SW480 (cell line): ENCODE data around the gene LDLRAD3.

ENCODE experiments used
- DNase-seq: peaks from one replicate; pipeline ENCODE4 v3.0.0-alpha.2; 2016; ENCODE audit warnings: low spot score

Gene LDLRAD3

DNA sequence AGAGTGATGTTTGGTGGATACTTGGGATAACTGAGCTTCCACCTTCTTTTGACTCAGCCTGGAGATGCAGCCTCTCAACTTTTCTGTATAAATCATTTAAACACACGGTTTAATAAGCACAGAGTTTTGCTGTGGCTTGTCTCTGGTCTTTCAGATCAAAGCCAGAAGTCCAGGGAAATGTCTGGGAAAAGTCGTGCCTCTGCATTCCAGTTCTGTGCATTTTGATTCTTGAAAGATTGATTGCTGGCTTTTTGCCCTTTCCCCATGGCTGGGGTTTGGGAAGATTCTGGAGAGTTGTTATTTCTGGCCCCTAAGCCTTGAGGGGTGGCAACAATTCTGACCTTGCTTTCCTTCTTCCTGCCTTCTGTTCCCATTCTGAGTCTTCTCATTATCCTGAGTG, 191.2 kb downstream of the LDLRAD3 start:
- DNase-seq, result no peak

DNA sequence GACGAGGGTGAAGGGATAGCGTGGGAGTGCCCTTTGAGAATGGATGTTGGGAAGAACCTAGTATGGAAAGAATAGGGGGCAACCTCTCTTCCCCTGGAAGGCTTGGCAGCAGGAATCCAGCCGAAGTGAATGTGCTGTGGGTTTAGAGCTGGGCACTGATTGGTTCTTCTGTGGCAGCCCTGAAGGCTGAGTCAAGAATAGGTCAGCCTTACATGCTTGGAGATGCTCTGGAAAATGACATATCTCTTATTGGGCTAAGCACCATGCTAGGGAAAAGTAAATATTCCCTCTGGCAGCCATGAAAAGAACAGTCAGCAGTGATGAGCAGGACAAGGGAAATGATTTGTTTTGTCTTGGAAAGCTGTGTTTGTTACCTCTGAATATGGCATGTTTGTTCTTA, 195.9 kb downstream of the LDLRAD3 start:
- no peak for DNase-seq

DNA sequence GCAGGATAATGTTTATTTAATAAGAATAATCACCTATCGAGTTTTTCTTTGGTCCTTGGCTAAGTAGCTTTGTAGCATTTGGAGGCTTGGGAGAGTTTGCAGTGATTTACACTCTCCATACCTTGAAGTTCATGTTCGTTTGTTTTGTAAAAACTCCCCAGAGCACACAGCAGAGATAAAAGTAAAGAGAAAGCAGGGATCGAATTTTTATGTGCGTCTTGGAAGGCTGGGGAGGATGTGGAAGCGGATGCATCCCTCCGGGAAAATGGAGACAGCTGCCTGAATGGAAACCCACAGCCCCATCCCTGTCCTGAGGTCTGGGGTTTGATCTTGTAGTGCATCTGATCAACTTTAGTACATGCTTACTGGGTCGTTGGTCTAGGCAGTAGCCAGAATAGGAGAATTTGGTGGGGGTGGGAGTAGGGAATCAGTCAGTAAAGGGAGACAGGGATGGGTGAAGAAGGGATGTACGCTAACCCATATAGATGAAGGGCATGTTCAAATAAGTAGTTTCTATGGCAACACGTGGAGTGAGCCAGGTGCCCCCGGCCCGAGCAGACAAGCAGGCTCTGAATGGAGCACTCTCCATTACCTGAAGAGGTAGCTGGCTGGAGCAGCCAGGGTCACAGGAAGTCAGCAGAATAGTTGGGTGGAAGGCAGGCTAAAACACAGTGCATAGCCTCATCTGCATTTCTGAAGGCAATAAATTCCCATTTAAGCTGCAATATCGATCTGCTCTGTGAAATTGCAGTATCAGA, 197.5 kb downstream of the LDLRAD3 start:
- DNase-seq, result no peak

DNA sequence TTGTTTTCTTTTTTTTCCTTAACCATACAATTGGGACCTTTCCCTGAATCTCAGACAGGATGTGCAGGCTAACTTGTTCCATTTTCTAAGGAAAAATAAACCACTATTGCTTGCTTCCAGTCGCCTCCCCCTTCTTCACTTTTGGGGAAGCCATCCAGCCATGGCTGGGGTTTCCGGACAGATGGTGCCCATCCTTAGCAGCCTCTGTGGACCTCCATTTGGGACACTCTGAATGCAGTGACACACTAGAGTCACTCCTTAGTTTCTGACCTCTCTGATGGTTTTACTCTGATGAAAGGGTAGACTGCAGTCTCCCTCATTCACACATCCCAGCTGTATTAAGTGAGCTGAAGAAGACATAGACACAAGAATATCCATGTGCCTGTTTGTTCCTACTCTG, 198.1 kb downstream of the LDLRAD3 start:
- no peak for DNase-seq

DNA sequence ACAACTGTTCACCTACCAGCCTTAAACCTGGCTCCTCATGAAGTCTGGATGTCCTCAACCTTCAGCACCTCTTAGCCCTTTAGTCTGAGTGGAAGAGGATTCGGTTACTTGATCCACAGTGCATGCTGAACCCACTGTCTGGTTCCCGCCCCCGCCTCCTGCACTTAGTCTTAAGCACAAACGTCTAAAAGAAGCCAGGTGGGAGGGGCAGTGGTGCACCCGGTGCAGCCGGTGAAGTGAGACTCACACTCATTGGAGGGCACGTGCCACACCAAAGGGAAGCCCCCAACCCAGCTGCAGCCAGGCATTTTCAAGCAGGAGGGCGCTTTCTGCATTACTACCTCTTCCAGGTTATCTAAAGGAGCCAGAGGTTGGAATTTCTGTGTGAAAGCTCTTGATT, 198.6 kb downstream of the LDLRAD3 start:
- DNase-seq, result no peak

DNA sequence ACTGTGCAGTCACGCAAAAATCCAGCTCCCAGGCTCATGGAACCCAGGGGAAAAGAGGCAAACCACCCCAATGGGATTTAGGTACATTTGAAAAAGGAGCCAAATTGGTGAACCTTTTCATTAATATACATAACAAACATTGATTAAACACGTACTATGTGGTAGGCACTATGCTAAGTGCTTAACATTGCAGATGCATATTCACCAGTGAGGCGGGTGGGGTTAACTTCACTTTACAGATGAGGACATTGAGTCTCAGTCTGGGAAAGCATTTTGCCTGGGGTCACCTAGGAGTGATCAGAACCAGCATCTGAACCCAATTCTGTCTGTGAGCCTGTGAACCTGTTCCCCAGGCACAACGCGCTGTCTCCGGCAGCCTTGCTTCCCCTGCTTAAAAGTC, 199.0 kb downstream of the LDLRAD3 start:
- DNase-seq, result no peak

DNA sequence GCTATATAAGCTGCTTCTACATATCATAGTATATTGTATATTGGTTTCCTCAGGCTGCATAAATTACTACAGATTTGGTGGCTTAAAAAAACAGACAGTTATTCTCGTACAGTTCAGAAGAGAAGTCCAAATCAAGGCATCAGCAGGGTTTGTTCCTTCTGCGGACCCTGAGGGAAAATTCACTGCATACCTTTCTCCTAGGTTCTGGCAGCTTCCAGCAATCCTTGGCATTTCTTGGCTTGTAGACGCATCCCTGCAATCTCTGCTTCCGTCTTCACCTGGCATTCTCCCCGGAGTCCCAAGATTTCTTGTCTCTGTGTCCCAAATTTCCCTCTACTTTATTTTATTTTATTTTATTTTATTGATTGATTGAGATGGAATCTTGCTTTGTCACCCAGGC, 202.6 kb downstream of the LDLRAD3 start:
- DNase-seq, result no peak

DNA sequence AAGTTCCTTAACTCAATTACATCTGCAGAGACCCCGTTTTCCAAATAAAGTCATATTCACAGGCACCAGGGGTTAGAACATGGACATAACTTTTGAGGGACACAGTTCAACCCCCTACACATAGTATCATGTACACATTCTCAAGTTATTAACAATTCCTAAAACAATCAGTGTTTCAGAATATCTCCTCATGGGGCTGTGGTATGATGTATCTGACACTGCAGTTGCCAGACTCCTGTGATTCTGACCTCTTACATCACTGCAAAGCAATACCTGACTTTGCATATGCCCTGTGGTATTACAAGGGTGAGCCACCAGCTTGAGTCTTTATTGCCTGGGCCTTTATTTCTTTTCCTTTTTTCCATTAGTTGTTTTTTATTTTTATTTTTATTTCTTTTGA, 203.6 kb downstream of the LDLRAD3 start:
- no peak for DNase-seq

DNA sequence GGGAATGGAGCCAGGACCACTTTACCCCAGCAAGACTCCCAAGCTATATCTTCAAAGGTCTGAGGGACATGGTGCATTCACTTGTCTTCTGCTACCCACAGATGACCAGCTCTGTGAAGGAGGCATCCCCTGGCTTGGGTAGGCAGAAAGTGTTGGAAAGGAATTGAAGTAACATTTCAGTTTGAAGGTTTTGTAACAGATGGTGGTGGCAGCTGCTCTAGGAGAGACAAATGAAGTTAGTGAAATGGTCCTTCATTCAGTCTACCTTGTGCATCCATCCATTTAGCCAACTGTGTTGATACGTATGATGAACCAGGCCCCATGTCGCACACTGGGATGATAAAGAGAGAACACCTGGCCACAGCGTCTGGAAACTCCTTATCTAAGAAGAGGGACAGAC, 204.8 kb downstream of the LDLRAD3 start:
- no peak for DNase-seq

DNA sequence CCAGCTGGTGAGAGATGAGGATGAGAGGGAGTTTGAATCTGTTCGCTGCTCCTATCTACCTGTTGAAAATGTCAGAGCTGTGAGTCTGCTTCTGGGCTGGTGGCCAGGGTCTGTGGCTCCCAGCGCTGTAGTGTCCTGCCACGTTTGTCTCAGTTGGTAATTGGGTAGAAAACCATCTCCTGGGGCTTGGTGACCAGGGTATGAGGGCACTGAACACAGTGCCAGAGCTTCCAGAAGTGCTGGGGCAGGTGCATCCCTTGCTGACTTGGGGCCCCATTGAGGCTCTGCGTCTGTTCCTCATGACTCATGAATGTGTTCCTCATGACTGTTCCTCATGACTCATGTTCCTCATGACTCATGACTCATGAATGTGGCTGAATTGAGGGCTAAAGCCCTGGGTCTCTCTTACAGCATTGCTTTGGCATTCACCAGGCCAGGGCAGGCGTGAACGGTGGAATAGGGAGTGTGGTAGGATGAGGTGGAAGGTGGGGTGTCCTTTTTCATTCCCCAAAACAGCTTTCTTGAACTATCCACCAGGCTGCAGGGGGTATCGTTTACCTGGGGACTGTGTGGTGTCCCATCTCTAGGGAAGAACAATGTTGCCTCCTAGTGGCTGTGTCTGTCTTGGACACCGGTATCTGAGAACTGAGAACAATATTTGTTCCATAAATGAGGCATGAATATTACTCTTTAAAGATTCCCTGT, 205.8 kb downstream of the LDLRAD3 start:
- DNase-seq, result peak; percentile 95

DNA sequence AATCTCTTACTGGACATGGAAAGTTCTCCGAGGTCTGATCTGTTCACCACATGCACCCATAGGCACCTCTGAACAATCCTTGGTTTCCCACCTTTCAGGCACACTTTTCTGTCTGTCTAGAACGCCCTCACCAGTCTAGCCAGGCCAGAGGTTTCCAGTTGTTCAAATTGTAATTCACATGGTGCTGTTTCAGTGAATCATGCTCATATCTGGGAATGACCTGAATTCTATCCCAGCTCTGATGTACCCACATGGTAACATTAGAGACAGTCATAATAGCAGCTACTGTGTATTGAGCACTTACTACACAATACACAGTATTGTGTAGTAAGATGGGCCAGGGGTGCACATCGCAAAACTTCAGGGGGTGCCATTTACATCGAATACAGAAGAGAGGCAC, 207.1 kb downstream of the LDLRAD3 start:
- DNase-seq, result no peak

DNA sequence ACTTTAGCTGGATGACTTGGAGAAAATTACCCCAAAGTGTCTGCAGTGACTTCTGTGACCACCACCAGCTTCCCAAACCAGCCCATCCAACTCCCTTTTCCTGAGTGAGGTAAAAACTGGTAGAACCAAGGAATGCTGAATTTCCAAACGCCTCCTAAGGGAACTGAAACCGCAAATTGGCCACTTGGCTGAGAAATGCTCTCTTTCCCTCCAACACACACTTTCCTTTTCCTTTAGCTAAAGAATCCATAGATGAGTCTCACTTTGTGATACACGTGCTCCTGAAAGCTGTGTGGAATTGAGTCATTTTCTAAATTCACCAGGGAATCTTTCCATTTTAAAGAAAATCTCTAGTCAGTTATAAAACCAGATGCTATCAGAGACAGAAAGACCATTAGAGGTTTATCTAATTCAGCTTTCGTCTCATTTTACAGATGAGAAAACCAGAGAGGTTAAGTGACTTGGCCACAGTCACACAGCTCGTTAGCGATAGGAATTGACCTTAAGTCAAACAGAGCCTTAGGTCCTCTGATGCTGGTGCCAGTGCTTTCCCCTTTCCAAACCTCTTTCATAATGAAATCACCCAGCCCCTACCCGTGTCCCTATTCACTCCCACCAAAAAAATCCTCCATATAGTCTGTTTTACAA, 208.2 kb downstream of the LDLRAD3 start:
- DNase-seq, result no peak

DNA sequence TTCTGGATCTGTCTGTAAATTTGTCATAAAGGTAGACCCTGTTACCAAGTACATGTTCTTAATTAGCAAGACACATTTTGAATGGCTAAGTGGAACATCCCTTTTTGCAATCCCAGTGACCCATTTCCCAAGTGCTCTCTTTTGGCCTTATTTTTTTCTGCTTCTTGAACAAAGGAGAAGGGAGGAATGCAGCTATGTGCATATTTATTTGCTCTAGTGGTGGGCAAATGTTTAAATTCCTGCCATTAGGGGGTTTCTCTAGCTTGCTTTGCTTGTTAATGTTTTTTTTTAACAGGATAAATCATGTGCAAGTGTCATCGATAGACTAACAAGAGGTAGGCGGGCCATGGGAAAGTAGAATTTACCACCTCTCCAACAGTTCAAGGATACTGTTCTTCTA, 209.7 kb downstream of the LDLRAD3 start:
- no peak for DNase-seq

DNA sequence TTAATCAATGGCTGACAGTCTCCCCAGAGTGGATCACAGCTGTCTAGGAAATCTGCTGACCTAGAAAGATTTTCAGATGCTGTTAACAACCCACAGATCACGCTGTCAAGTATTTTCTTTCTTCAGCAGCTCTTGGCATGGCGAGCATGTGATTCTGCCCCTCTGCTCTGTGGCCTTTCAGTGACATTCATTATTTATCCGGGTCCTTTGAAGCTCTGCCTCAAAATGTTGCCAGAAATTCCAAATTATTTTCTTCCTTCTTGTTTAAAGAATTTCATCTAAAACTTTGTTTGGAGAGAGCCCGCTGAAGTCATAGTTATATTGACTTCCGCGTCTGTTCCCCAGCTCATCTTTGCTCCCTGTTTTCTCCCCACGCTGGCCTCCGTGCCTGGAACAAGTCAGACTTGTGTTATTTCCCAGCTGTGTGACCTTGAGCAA, 211.3 kb downstream of the LDLRAD3 start:
- DNase-seq, result no peak

DNA sequence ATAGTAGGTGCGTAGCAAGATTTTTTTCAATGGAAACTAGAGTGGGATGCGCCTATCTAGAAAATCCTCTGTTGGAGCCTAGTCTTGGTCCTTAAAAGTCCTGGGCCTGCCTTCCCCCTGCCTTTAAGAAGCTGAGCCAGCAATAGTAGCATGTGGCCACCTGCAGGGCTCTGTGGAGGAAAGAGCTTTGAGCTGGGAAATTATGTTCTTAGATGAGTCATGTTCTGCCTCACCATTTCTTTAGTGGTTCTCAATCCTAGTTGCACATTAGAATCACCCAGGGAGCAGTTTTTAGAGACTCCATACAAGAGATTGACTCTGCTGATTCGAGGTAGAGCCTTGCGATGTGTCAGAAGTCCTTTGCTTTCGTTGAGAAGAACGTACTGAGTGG, 211.9 kb downstream of the LDLRAD3 start:
- DNase-seq, result no peak

DNA sequence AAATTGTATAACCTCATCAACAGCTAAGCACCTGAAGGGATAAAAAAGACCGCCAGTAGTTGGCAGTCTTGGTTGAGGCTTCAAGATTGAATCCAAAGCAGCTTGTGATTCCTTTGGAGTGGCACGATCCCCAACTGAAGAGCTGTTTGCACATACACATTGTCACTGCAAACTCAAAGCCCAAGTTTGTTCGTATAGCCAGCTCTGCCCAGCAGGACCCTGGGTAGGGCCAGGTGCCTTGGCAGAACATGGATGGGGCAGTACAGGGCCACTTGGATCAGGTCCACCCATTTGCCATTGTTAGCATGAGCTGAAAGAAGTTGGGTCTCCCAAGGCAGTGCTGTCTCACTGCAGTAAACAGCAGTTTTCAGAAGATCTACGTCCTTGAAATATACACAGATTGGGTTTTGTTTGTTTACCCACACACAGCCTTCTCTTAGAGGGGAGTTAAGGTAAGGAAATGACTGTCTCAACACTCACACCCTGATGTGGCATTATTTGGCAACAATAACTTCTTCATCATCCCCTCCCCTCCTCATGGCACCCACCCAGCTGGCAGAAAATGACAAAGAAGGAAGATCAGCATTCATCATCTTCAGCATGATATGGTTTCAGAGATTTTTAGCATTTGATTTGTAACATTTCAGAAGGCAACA, 212.4 kb downstream of the LDLRAD3 start:
- DNase-seq, result no peak

DNA sequence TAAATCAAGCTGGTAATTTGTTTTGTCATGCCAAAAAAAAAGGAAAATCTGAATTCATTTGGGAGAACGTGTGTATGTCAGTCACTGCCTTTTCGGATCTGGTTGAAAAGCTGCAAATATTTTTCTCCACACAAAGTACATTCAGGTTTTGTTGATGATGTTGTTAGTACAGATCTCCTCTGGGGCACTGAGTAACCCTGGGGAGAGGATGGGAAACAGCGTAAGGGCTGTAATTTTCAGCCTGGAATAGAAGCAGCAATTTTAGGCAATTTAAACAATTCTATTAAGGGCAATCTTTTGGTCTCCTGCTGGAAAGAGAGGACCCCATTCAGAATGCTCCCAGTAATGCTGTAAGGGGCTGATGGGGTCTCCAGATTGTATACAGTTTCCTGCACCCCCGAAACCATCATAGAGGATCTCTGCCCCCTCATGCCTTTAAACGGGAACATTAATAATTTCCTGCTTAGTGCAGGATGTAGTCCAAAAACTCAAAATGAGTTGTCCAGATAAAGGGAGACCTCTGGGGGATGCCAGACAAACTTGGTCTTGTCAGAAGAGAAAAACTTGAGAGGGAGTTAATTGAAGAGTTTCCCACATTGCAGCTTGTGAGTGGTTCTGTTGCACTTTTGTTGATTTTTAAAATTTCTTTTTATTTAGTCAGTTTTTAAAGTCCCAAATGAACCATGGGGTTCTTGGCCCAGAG, 213.1 kb downstream of the LDLRAD3 start:
- no peak for DNase-seq

DNA sequence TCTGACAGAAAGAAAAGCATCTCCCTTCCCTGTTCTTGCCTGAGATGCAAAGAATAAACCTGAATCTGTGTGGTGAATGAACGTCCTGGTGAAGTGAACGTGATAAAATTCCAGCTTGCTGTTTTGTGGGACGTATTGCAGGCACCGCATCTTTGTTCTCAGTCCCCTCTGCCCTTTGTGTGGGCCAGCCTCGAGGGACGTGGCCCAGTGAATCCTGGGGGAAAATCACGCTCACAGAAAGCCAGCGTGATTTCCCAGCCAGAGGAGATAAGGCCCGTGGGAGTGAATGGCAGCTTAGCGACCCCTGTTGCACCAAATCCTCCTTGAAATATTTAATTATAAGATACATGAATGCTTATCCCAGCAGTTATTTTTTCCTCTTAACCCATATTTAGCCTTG, 216.2 kb downstream of the LDLRAD3 start:
- DNase-seq, result no peak

DNA sequence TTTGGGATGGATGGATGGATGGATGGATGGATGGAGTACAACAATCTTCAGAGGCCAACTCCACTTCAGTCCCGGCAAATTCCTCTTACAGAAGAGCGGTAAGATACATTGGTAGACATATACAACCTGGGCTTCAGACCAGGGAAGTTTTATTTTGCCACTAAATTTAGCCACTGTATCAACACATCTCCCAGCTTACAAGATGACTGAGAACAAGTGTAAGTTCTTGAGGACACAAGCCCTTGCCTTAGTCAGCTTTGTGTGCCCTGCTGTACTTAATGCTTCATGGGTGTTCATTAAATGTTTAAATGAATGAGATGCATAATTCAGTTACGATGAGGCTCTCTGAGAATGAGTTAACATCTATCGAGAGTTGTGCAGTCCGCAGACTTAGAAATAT, 217.7 kb downstream of the LDLRAD3 start:
- DNase-seq, result no peak

DNA sequence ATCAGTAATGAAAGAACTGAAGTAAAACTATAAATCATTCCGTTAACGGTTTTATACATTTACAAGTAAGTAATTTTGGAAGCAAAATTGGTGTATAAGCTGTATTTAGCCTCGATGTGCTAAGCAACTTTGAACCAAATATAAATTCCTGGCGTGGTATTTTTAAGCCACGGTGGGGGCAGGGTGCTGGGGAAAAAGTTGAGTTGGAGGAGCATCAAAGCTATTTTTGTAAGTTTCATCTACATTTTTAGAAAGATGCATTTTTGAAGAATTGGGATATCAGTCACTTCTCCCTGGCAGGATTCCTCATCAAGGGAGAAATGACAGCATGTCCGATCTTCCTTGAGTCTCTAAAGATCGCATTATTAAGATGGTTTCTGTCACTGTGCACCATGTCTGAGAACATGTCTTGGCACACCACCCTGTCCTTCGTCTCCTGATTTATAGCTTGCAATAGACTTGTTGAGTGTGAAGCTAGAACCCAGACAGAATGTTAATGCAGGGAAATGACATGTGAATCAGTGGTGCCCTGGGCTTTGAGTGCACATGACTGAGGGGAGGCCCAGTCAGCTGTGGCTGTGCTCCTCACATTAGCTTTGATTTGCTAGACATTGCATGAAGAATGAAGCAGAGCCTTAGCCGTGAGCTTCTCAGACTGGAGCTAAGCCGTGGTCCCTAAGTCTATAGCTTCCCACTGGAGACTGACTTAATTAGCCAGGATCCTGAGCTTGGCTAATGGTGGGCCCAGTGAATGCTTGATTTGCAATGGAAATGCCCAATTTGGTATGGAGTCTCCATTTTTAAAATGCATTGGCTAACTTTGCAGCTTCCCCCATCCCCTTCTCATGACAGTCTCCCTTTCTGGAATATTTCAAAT, 218.4 kb downstream of the LDLRAD3 start:
- no peak for DNase-seq

DNA sequence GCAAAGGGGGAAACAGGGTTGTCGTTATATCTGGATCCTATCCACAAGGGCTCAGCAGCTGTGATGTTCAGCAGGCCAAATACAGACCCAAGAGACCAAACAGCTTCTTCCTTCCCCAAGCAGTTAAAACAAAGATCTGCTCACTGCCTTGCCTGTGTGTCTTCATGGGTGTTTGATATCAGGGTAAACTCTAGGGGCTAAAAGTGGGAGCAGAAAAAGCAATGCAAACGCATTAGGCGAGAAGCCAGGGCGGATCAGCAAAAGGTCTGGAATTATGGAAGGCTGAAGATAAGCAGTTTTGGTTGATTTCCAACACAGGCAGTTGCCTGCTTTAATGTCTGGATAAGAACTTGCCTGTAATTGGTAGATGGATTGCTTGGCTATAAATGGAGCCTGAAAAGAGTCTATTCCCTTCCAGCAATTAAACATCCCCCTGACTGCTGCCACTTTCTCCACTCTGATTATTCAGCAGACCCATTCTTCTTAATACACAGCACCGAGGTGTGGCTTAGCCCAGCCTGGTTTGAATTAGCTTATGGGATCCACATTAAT, 219.1 kb downstream of the LDLRAD3 start:
- DNase-seq, result no peak
